K562 (cell line): Measurements from ENCODE around the gene DNAJB4.

Experiments used
- HIVEP1 ChIP-seq: fragments of 250-450 bp; sonication (Bioruptor Pico); IDR thresholded peaks from 2 replicates; pipeline ENCODE4 v1.4.0; 2020; ENCODE audit warnings: mild to moderate bottlenecking
- SMARCA4 ChIP-seq: fragments of 450-650 bp; IDR thresholded peaks from 2 replicates; pipeline ENCODE4 v1.6.1; 2016

- no peak for TF ChIP-seq HIVEP1 (CRISPR knock-in tag)
- no peak for TF ChIP-seq SMARCA4
These were observed 38.4 kb upstream of the DNAJB4 start for GRCh38 chr1:77966291-77966690.
